Epidermal melanocyte (primary cell): ENCODE results near the gene TMEM213.
"Not testable (repeated sequence)": the region's sequence is repeated elsewhere in the genome, so short reads cannot be mapped to it uniquely, and the experiment has no call there.

Experiments
- DNase-seq: peaks from one replicate; pipeline ENCODE4 v3.0.0; 2011; ENCODE audit warnings: low spot score; ENCODE audit not compliant: insufficient read length

TMEM213 gene

DNA sequence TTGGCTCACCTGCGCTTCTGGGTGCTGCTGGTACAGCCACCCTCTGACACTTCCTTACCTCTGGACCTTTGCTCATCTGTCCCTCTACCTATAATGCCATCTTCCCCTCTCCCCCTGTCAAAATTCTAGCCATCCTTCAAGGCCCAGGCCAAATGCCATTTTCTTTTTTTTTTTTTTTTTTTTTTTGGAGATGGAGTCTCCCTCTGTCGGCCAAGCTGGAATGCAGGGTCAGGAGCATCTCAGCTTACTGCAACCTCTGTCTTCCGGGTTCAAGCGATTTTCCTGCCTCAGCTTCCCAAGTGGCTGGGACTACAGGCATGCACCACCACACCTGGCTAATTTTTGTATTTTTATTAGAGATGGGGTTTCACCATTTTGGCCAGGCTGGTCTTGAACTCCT is 748 bp upstream of the TMEM213 start:
- DNase-seq = not testable (repeated sequence)

GRCh38 chr7:138798836-138799235 is 1.0 kb downstream of the TMEM213 start:
- DNase-seq = no peak

- no peak for DNase-seq
These were observed 1.7 kb downstream of the TMEM213 start for GRCh38 chr7:138799336-138800000.

DNA sequence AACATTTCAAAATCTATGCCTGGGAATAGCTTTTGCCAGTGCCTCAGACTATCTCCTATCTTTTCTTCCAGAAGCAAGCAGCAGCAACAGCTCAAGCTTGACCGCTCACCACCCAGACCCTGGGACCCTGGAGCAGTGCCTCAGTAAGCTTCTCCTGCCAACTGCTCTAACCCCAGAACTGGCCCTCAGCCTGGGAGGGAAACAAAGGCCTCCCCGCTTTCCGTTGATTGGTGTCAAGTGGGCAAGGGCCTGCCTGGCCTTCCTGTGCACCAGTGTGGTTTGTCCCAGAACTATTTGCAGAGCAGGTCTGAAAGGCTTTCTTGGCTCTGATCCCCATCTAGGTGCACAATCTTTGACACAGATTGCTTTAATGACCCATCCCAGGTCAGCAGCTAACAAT is 3.5 kb downstream of the TMEM213 start:
- no peak for DNase-seq

GRCh38 chr7:138802706-138803105 is 4.9 kb downstream of the TMEM213 start:
- no peak for DNase-seq

DNA sequence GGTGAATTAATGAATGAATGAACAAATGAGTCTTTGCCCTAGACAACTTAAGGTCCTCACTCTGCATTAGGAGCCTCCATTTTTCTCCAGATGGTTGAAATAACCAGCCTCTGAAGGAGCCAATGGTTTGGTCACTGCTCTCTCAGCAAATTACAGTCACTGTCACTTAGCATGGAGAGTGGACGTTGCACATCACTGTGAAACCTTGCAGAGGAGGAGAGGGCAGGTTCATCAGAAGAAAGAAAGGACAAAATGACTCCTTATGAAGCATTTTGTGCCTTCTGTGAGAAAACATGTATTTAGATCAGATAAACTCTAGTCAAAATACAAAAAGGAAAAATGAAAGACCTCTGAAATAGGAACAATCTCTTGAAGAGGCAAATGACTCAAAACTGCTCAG is 6.8 kb downstream of the TMEM213 start:
- no peak for DNase-seq

- no peak for DNase-seq
These were observed 11.6 kb downstream of the TMEM213 start for GRCh38 chr7:138809346-138809745.

DNA sequence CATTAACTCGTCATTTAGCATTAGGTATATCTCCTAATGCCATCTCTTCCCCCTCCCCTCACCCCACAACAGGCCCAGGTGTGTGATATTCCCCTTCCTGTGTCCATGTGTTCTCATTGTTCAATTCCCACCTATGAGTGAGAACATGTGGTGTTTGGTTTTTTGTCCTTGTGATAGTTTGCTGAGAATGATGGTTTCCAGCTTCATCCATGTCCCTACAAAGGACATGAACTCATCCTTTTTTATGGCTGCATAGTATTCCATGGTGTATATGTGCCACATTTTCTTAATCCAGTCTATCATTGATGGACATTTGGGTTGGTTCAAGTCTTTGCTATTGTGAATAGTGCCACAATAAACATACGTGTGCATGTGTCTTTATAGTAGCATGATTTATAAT is 13.5 kb downstream of the TMEM213 start:
- not testable (repeated sequence) for DNase-seq

DNA sequence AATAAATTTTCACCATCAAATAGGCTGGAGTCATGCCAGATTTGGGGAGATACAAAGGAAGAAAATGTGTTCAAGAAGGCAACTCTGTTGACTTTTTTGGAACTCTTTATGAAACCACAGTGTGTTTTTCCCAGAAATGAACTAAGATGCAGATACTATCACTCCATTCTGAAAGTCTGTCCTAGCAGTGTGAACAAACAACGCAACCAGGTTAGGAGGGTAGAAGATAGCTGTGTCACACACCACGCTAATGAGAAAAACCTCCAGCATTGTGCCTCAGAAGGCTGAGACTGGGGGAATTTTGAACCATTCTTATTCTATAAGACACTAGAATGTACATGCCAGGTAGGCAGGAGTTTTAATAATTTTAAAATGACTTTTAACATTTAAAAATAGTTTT is 16.2 kb downstream of the TMEM213 start:
- no peak for DNase-seq

DNA sequence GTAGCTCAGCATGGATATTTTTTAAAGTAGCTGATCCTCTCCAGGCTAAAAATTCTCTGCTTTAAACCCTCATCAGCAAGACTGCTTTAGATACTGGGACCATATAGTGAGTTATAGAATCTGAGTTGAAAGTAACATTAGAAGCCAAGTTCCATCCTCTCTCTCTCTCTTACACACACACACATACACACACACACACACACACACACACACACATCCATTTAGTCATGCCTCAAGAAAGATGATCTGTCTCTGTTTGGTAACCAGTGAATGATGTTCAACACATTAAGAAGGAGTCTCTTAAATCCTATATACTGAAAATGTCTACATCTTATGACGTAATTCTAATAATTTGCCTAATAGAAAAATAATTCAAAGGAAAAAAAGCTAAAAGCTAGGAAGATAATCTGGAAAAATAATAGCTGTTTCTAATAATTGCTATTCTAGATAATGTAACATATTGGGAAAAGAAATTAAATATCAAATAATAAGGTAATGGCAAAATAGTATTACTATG is 17.1 kb downstream of the TMEM213 start:
- DNase-seq = no peak

DNA sequence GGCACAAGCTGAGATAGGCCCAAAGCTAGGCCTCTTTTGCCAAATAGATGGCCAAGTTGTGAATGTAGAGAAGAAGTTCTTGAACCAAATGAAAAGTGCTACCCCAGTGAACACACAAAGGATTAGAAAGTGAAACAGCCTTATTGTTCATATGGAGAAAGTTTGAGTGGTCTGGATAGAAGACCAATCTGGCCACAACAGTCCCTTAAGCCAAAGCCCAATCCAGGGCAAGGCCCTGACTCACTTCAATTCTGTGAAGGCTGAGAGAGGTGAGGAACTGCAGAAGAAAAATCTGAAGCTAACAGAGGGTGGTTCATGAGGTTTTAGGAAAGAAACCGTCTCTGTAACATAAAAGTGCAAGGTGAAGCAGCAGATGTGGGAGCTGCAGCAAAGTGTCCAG is 18.9 kb downstream of the TMEM213 start:
- no peak for DNase-seq

GRCh38 chr7:138819625-138820024 is 21.8 kb downstream of the TMEM213 start:
- no peak for DNase-seq

DNA sequence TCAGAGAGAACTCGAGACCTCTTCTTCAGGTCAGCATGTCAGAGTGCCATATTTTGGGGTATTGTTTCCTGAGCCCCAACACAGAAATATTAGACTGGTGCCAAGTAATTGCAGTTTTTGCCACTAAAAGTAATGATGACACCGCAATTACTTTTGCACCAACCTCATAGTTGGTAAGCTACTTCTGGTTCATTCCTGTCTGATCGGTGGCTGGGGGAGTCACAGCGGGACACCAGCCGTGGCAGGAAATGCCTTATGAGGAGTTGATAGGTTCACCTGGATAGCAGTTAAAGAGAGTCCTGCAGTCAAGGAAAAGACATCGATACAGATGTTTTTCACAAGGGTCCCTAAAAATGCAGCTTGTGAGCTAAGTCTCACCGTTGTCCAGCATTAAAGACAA is 24.1 kb downstream of the TMEM213 start:
- no peak for DNase-seq

- DNase-seq = no peak
These were observed 25.2 kb downstream of the TMEM213 start for GRCh38 chr7:138822867-138823535.

GRCh38 chr7:138825049-138825721 is 27.4 kb downstream of the TMEM213 start:
- DNase-seq = no peak

GRCh38 chr7:138828302-138828701 is 30.5 kb downstream of the TMEM213 start:
- DNase-seq = no peak

- no peak for DNase-seq
These were observed 31.5 kb downstream of the TMEM213 start for GRCh38 chr7:138829335-138829734.

GRCh38 chr7:138832966-138833365 is 35.2 kb downstream of the TMEM213 start:
- no peak for DNase-seq

DNA sequence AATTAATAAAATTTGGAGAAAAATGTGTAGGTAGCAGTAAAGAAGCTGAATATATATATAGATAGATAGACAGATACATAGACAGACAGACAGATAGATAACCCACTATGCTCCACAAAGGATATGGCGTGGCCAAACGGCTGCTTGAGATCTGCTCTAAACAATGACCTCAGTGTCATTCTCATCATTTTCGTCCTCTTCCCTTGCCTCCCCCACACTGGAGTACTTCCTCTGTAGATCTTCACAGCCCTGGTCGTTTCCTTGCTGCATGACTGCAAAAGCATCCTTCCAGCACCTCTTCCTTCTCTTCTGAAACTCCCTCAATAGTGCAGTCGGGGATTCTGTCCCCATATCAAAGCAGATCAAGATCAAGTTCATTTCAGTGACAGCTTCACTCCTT is 35.8 kb downstream of the TMEM213 start:
- no peak for DNase-seq

- no peak for DNase-seq
These were observed 36.8 kb downstream of the TMEM213 start for GRCh38 chr7:138834583-138834982.

- DNase-seq = no peak
These were observed 37.3 kb downstream of the TMEM213 start for GRCh38 chr7:138835087-138835486.

DNA sequence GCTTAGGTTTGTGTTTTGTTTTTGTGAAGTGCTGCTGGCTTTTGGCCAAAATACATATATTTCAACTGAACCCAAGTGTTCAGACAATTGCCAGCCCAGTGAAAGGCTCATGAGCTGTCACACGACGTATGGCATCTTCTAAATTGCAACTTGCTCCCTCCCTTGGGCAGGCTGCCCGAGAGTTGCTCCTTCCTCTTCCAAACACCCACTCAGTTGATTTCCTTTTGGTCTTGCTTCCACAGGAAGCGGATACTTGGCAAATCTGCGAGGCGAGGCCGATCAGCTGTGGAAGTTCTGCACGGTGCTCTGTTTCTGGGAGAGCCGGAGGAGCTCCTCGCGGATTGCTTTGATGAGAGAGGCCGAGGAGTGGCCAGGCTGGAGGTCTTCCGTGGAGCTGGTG is 39.8 kb downstream of the TMEM213 start:
- no peak for DNase-seq
